Activated T-helper 1 cell treated with anti-CD3 and anti-CD28 coated beads, Interleukin-2, amount 50 U/mL, for 16 hours (primary cell): Measurements from ENCODE around the gene KRTAP10-4.
"Not testable (repeated sequence)": the region's sequence is repeated elsewhere in the genome, so short reads cannot be mapped to it uniquely, and the experiment has no call there.

Source experiments
- DNase-seq, 2 donors: peaks; one replicate each; pipeline ENCODE4 v3.0.0-alpha.2; 2020; ENCODE audit warnings: low read depth in 1 of 2, low spot score in 1 of 2

The KRTAP10-4 gene

GRCh38 chr21:44598061-44598460, 24.5 kb downstream of the KRTAP10-4 start:
- DNase-seq: no peak

- DNase-seq: no peak
Observed at GRCh38 chr21:44599264-44600029, 25.9 kb downstream of the KRTAP10-4 start.

DNA sequence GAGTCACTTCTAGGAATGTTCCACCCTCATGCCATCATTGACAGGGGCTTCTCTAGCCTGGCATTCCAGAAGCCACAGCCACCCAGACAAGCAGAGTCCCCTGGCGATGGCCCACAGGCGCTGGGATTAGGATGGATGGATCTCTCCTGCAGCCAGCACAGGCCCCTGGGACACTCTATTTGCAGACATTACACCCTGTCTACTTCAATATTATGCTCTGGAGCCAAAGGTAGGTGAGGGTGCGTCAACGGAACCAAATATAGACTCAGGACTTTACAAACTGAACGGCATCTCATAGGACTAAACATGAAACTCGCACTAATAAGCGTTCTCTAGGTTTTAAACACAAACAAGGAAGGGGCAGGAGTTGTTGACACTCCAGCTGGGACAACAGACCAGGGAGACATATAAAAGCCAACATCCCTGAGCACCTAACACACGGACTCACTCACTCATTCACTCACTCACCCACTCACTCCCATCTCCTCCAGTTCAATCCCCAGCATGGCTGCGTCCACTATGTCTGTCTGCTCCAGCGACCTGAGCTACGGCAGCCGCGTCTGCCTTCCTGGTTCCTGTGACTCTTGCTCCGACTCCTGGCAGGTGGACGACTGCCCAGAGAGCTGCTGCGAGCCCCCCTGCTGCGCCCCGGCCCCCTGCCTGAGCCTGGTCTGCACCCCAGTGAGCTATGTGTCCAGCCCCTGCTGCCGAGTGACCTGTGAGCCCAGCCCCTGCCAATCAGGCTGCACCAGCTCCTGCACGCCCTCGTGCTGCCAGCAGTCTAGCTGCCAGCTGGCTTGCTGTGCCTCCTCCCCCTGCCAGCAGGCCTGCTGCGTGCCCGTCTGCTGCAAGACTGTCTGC, 26.8 kb downstream of the KRTAP10-4 start, which contains the start of gene KRTAP10-7:
Gene KRTAP10-7 (plus strand): TSS at position 480 of the 861 bp plus-strand sequence. CDS start 25 bp downstream, at position 505.
- not testable (repeated sequence) for DNase-seq

- not testable (repeated sequence) for DNase-seq
Observed at GRCh38 chr21:44601091-44601490, 27.6 kb downstream of the KRTAP10-4 start.

GRCh38 chr21:44601596-44602462, 28.3 kb downstream of the KRTAP10-4 start:
- no peak for DNase-seq

- DNase-seq: no peak
Observed at GRCh38 chr21:44602463-44602850, 28.9 kb downstream of the KRTAP10-4 start.

DNA sequence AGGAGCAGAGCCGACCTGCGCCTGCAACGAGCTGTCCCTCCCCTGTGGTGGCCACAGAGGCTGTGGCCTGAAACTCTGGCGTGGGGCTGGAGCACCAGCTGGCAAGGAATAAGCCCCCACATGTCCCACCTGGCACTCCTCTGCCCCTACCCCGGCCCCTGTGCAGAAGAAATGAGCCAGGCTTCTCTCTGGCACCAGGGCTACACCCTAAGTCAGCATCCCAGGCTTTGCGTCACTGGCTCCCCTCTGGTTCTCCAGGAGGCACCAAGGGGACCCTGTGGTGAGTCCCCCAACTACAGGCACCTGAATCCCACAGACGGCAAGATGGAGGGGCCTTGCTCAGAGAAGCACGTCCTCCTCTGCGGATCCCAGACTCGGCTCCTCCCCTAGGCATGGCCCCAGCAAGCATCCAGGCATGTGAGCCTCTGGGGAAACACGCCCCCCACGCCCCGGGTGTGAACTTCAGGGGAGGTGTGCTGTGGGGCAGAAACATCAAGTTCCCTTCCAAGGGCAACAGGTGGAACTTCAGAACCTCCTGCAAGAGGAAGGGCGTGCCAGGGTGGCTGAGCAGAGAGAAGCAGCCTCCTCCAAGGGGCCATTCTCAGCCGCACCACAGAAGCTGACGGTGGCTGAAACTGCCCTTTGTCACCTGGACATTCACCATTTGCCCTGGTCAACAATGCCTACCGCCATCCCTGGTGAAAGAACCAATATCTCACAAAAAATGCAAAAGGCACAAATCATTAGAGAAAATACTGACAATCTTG, 29.8 kb downstream of the KRTAP10-4 start:
- DNase-seq: no peak

- no peak for DNase-seq
Observed at GRCh38 chr21:44603911-44604310, 30.4 kb downstream of the KRTAP10-4 start.

DNA sequence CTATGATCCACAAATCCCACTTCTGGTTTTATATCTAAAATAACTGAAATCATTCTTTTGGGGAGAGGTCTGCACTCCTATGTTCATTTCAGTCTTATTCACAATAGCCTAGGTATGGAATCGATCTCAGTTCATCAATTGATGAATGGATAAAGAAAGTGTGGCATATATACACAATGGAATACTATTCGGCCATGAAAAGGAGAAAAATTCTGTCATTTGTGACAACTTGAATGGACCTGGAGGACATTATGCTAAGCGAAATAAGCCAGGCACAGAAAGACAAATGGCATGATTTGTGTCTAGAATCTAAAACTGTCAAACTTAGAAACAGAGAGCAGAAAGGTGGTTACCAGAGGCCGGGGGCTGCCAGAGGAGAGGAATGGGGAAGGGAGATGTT, 33.0 kb downstream of the KRTAP10-4 start:
- DNase-seq: no peak

DNA sequence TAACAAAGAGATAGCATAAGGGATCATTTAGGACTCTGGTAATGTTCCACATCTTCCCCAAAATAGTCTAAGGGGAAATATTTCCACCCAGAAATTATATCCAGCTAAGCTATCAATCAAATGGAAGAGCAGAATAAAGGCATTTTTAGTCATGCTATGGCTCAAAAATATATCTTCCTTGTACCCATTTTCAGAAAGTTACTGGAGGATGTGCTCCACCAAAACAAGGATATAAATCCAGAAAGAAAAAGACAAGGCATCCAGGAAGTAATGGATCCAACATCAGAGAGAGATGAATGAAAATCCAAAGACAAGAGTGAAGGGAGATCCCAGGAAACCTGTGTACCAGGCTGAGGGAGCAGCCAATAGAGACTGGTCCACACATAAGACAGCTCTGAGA, 35.7 kb downstream of the KRTAP10-4 start:
- DNase-seq: no peak

GRCh38 chr21:44610157-44610843, 36.8 kb downstream of the KRTAP10-4 start:
- not testable (repeated sequence) for DNase-seq

DNA sequence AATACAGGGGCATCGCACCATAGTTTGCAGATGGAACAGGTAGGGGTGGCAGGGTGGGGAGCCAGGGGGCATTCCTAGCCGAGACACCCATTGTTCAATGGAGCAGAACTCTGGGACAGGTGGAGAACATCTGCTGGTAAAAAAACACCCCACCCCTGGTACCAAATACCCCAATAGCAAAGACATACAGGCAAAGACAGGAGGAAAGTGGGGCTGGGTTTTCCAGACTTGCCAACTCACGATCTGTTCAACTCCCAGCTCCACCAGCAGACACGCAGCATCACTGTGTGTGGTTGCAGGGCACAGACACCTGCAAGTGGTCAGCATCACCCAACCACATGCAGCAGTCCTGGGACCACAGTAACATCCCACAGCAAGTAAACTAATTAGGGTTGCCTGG, 38.0 kb downstream of the KRTAP10-4 start:
- DNase-seq: no peak

GRCh38 chr21:44612029-44612486, 38.5 kb downstream of the KRTAP10-4 start, which contains the start of gene KRTAP10-8:
Gene KRTAP10-8 (plus strand): TSS chr21:44612079. CDS start chr21:44612101, 22 bp downstream.
- DNase-seq: no peak

GRCh38 chr21:44612669-44613229, 39.2 kb downstream of the KRTAP10-4 start:
- no peak for DNase-seq

DNA sequence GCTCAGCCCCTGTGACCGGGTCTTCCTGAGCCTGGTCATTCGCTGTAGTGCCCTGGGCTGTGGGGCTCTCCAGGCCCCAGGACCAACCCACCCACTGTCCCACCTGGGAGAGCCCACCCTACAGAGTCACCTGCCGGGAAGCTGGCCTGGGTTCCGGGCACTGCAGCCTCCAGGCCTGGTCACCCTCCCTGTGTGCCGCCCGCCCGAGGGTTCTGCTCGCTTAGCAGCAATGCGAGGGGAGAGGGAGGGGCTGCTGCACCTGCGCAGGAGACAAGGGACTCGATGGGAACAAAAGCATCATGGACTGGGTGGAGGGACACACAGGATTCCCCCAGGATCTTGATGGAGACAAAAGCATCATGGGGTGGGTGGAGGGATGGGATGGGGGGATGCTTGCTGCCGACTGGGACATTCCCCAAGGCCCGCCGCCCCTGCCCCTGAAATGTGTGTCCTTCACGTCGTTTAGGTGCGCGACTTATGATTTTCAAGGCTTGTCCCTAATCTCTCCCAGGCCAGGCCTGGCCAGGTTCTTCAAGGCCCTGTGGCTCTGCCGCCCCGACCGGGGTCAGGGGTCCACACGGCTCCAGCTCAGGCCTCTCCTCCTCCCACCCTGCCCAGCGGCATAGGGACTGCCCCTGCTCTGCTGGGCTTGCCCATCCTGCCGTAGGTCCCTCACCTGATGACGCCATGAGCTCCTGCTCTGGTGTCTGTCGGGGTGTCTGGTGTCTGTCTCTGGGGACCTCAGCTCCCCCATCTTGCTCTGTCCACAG, 40.0 kb downstream of the KRTAP10-4 start:
- DNase-seq: no peak

- no peak for DNase-seq
Observed at GRCh38 chr21:44614161-44614631, 40.7 kb downstream of the KRTAP10-4 start.

DNA sequence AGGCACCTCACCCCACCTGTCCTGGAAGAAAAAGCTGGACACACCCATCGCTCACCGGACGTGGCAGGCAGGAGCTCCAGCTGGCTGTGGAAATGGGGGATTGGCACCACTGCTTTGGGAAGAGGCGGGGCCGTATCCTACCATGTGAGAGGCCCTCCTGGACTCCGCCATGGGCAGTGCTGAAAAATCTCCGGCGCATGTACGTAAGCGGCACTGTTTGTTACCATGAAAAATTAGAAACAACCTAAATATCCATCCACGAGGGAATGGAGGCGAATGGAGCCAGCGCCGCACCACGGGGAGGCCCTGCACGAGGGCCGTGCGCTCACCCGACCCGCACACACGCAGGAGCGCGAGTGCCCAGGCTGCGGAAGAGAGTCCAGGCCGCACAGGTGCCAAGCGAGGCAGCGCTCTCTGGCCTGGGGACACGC, 41.4 kb downstream of the KRTAP10-4 start:
- no peak for DNase-seq

DNA sequence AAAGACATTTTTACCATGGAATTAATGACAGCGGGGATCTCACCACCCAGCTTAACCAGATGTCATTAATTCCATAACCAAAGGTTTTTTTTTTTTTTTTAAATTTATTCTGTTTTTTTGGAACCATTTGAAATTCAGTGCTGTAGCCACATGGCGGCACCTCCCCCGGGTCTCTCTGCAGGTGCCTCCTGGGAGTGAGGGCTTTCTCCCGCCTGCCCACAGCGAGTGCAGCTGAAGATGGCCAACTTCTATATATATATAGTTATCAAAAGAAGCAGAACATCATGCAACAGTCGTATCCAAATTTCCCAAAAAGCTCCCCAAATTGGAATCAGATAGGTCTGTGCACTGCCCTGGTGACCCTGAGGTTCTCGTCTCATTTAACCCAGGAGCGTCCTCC, 41.9 kb downstream of the KRTAP10-4 start:
- no peak for DNase-seq
